Measurements from ENCODE around the gene MTSS2. TPM values are rescaled to one million over a fixed set of nuclear protein-coding genes. Genes with fewer than 3 reads are reported as not detected.

The MTSS2 gene
- total and polyA plus RNA-seq, 2 of the 4 experiments (the other 2 are of a cell fraction): 9.1 to 86.2 TPM

DNA sequence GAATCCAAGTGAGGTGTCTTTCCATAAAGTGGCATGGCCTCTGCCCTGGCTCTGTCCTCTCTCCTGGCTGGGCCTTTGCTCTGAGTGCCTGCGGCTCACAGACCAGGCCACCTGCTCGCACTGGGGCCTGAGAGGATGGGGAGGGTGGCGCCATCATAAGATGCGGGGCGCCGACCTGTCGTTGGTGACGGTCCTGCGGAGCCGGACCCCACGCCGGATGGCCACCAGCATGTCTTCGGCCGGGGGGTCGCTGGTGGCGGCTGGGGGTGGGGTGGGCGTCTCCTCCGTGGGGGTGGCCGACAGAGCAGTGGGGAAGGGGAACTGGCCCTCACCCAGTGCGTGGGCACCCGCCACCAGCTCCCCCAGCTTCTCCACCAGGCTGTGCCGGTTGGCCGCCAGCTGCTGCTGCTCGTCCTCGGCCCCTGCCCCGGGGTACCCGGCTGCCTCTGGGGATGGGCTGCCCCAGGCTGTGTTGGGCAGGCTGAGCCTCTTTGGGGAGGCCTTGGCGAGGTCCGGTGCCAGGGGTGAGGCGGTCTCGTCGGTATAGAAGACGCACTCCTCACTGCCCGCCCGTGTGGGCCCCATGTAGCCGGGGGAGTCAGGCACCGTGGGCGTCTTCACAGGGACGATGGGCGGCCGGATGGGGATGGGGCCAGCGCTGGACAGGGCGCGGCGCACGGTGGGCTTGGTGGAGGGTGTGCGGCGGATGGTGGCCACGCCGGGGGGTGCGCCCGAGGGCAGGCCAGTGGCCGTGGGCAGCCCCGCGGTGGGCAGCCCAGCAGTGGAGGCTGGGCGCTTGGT is 22.1 kb downstream of the MTSS2 start:
- POLR2A ChIA-PET (ENCODE audit: unreplicated experiment): no interaction called here
- in situ Hi-C loops (cut with MboI; ENCODE audit: low sequenced_read_pairs): no loop called here
- Histone ChIP-seq H3K79me1 (ENCODE audit: low read depth in 1 of 2, low read length in 2 of 2) (peaks cover 4 to 50% of the 10 kb centered on the region in 2 experiments), H3K9me1 (ENCODE audit: insufficient read depth, low read length) (no peaks in the 10 kb centered on the region), H3K4me2 (ENCODE audit: low read depth, low read length) (no peak overlapping the region), H2AK5ac (ENCODE audit: low read depth, low read length) (no peak overlapping the region), H2BK15ac (ENCODE audit: low read depth, low read length) (no peak overlapping the region), H3K4me1 (ENCODE audit: control insufficient read depth, insufficient read depth, low read length) (peaks cover 3% of the 10 kb centered on the region; the same call in 1 of the 2 replicates), H4K20me1 (ENCODE audit: insufficient read depth, low read length) (peaks cover 65% of the 10 kb centered on the region), H2BK120ac (ENCODE audit: low read depth, low read length) (no peak overlapping the region), H3K9ac (ENCODE audit: low read depth, low read length) (no peak overlapping the region), H3K4ac (ENCODE audit: low read depth, low read length) (no peak overlapping the region), H3K36me3 (ENCODE audit: control insufficient read depth, insufficient read depth, low read length) (peaks cover 58% of the 10 kb centered on the region), H3K4me3 (ENCODE audit: insufficient read depth, low read depth, low read length) (no peak overlapping the region), H3K23ac (ENCODE audit: low read depth, low read length) (no peak overlapping the region), H3K27me3 (ENCODE audit: control insufficient read depth, insufficient read depth, low read length) (no peaks in the 10 kb centered on the region), H2AK9ac (replicated peaks; ENCODE audit: low read depth, low read length, poor library complexity) (no peak overlapping the region), H4K8ac (ENCODE audit: low read depth in 2 of 2, low read length in 2 of 2) (no peak overlapping the region), H4K5ac (ENCODE audit: low read depth, low read length) (no peak overlapping the region), H4K91ac (ENCODE audit: insufficient read depth, low read depth, low read length) (no peak overlapping the region), H3K56ac (ENCODE audit: extremely low read depth, insufficient read depth, low read length) (no peak overlapping the region), H3K27ac (ENCODE audit: insufficient read depth, low read length) (no peak overlapping the region), H3K9me3 (ENCODE audit: control insufficient read depth, insufficient read depth, low read length) (no peaks in the 10 kb centered on the region), H3K14ac (replicated peaks; ENCODE audit: low read depth, low read length) (no peak overlapping the region), H3K18ac (ENCODE audit: low read depth, low read length) (no peak overlapping the region), H2BK20ac (ENCODE audit: low read depth, low read length) (no peak overlapping the region), H2AFZ (replicated peaks; ENCODE audit: low read length, poor library complexity) (no peak overlapping the region), H2BK5ac (ENCODE audit: low read depth, low read length, poor library complexity, severe bottlenecking) (no peak overlapping the region)
- TF ChIP-seq RCOR1 (IDR thresholded peaks at IDR 0.05; ENCODE audit: insufficient replicate concordance, low read length) (no peak), NFE2L2 (IDR thresholded peaks at IDR 0.05; ENCODE audit: low read depth, low read length) (no peak), MXI1 (IDR thresholded peaks at IDR 0.05; ENCODE audit: borderline replicate concordance, low read depth, low read length) (no peak), RAD21 (IDR thresholded peaks at IDR 0.05; ENCODE audit: low read length) (no peak), FOS (IDR thresholded peaks at IDR 0.05; ENCODE audit: low read depth, low read length) (no peak)
- TF ChIP-seq, protein P1, sequence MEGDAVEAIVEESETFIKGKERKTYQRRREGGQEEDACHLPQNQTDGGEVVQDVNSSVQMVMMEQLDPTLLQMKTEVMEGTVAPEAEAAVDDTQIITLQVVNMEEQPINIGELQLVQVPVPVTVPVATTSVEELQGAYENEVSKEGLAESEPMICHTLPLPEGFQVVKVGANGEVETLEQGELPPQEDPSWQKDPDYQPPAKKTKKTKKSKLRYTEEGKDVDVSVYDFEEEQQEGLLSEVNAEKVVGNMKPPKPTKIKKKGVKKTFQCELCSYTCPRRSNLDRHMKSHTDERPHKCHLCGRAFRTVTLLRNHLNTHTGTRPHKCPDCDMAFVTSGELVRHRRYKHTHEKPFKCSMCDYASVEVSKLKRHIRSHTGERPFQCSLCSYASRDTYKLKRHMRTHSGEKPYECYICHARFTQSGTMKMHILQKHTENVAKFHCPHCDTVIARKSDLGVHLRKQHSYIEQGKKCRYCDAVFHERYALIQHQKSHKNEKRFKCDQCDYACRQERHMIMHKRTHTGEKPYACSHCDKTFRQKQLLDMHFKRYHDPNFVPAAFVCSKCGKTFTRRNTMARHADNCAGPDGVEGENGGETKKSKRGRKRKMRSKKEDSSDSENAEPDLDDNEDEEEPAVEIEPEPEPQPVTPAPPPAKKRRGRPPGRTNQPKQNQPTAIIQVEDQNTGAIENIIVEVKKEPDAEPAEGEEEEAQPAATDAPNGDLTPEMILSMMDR (conservative IDR thresholded peaks at IDR 0.05; ENCODE audit: low read depth, low read length): no peak
- CTCF ChIA-PET: no interaction called here
- dilution Hi-C loops (cut with HindIII; ENCODE audit: low sequenced_read_pairs, unreplicated experiment): no loop called here
- no peak for ATAC-seq (ENCODE audit: low read depth)
- no TSS peak for BruUV-seq (replicated peaks)
- intact Hi-C loops (cut with micrococcal nuclease): no loop called here
- 97% methylated on average over 24 of the region's 56 CpGs; no CpG with 5 or more reads in 1 of the 2 experiments for WGBS, 2 experiments (ENCODE audit: extremely low coverage in 2 of 2, insufficient read length in 1 of 2)
- no peak for DNase-seq

All from IMR-90 (cell line).